Measurements from ENCODE around the gene HTR3A.
A peak's percentile ranks its signal among the peaks of the same experiment; 100 is the strongest.

The HTR3A gene

DNA sequence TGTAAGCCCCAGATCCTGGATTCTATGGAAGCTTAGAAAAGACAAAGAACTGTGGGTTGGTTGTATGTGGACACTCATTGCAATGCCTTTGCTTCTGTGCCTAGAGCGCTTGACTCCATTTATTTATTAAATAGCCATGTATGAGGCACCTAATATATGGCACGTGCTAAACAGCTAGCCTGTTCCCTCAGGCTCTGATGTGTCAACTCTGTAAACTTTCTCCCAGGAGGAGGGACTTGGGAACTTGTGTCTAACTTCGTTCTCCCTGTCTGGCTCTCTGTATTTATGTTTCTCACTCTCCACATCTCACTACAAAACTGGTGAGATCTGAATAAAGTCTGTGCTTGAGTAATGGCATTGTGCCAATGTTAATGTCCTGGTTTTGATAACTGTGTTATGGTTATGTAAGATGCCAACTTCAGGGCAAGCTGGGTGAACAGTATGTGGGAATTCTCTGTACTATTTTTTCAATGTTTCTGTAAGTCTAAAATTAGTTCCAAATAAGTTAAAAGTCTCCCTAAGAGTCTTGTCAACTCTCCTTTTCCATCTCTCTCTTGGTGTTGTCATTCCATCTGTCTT lies 50.5 kb downstream of the HTR3A start:
- DNase-seq: no peak

GRCh38 chr11:114026355-114026754 lies 51.4 kb downstream of the HTR3A start:
- no peak for DNase-seq

DNA sequence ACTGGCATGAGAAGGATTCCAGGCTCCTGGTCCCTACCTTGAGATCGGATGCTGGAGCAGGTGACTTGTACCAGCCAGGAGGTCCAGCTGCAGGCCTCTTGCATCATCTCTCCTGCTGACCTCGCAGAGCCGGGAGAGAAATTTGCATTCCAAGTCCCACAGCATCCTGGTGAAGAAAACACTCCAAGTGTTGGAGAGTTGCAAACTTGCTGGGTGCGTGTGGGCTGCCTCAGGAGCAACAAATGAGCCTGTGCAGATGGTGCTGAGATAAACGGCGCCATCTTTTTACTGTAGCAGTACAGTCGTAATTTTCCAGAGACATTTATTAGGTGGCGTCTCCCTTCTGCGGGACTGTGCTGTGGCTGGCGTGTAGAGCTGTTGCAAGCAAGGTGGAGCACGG lies 52.5 kb downstream of the HTR3A start:
- DNase-seq: no peak

- no peak for DNase-seq
Observed at GRCh38 chr11:114027926-114028325, 53.0 kb downstream of the HTR3A start.

DNA sequence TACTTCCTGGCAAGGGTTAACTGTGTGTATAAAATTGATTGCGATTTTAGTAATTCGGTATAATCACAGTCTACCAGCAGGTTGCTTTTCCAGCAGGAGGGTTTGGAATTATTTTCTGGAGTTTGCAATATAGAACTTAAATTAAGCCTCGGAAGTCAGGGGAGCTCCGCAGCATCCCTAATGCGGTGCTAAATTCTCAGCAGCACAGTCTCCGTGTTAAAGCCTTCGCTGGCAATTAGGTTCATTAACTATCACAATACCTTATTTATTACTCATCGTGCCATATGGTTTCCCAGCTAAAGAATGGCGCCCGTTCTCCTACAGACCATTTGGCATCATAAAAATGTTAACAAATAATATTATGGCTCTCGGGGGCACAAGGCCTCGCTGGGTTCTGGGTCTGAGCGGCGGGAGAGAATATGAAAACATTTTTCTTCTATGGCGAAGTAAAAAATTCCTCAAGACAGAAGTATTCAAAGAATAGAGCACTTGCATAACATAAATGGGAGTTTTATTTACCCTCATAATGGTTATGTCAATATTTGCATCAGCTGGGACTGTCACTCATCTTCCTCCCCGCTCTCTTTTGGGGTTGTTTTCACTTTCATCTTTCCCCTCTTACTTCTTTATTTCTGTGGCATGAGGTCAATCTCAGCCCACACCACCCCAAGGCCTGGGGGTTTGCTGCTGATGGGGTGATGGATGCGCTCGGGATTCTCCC lies 56.5 kb downstream of the HTR3A start:
- no peak for DNase-seq

DNA sequence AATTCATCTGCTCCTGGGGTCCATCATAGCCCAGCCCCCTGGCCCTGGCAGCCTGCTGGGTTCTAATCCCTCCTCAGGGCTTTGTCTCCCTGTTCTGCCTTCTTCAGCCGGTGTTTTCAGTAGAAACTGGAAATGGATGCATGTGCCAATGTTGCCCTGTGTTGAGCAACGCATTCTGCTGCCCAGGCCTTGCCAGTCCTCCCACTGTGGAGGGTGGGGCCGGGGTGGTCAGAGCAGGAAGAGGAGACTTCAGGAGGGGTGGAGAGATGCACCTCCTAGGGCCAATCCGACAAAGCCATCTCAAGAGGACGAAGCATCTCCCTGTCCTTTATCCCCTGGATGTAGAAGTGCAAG lies 57.0 kb downstream of the HTR3A start:
- no peak for DNase-seq

- DNase-seq: no peak
Observed at GRCh38 chr11:114033066-114033465, 58.2 kb downstream of the HTR3A start.

- no peak for DNase-seq
Observed at GRCh38 chr11:114033572-114033971, 58.7 kb downstream of the HTR3A start.

DNA sequence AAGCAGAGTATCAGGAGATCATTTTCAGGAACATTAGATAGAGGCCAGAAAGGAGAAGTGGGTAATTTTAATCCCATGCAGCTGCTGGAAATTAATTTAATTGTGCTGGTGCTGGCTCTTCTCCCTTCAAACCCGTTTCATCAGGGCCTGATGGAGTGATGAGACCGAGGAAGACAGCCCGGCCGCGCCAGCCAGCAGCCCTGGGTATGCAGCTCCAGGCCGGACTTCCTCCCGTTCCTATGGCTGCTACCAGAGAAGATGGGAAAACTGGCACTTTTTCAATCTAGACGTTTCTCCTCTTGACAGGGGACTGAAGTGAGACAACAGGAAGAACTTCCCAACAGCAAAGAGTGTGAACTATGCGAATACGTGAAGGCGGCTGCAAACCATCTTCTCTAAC lies 60.0 kb downstream of the HTR3A start:
- DNase-seq: no peak

DNA sequence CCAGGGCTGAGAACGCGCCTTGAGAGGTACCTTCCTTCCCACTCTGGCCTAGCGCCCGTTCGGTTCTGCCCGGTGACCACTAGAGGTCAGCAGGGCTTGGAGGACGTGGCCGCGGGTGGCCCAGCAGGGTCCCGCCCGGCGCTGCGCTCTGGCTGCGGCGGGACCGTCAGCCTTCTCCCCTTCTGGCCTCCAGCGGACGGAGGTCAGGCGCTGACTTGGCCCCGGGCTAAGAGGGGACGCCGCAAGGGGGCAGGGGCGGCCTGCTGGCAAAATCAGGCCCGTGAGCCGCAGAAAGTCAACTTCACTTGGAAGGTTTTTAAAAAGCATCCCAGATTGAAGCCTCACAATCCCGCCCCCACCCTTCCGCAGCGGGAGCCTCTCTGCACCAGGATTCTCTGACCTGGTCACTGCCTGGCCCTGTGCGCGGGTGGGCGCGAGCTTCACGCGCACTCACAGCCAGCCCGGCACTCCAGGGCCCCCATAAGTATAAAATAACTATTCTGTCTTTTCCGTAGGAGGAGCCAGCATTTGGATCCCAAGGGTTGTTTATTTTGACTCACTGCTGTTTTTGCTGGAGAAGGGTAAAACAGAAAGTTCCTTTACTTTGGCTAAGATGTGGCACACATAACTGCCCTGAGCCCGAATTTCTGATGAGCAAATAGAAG lies 61.4 kb downstream of the HTR3A start:
- DNase-seq: peak; percentile 5

GRCh38 chr11:114036958-114037357 lies 62.0 kb downstream of the HTR3A start:
- DNase-seq: no peak

DNA sequence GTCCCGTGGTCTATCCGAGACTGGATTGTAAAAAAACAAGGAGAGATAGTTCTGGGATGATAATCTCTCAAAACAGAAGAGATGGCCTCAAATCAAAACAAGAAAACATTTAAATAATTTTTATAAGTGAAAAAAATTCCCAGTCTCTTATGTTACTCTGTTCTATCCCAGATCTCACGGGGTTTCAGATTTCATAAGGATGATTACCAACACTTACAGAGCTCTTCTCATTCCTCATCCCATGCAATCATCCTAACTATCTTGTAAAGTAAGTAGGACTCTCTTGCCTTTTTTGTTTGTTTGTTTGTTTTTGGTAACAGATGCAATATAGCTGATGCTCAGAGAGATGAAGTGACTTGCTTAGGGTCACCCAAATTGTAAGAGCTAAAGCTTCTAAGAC lies 64.6 kb downstream of the HTR3A start:
- DNase-seq: no peak
